Adrenal gland (tissue), 5 donors: ENCODE measurements around the gene PRKAR1A.

Source experiments
- CTCF ChIP-seq, 6 experiments: fragments of 450-650 bp in 4 of 6; fragments of 200-600 bp in 2 of 6; sonication (generic) in 1 of 6; IDR thresholded peaks; 1 replicate in 5 of 6; 2 replicates in 1 of 6; pipeline versions ENCODE4 v1.5.1 to v1.8.0; 2016 to 2021; ENCODE audit warnings: antibody characterized with exemption in 6 of 6, mild to moderate bottlenecking in 2 of 6, moderate library complexity in 1 of 6
- POLR2A ChIP-seq, 2 donors: fragments of 450-650 bp; IDR thresholded peaks; one replicate each; pipeline ENCODE4 v1.6.1; 2017; ENCODE audit warnings: antibody characterized with exemption in 2 of 2, mild to moderate bottlenecking in 2 of 2, moderate library complexity in 1 of 2
- donor health status: DM: no; HTN: no; CAD: no.

GRCh38 chr17:68527314-68527713 is 15.1 kb downstream of the PRKAR1A start:
- TF ChIP-seq CTCF (IDR thresholded peaks at IDR 0.05) (no peak), POLR2A (IDR thresholded peaks at IDR 0.05) (no peak)
